HG03159 (cell line): ENCODE results near the gene HMGN5.

Source experiments
- ATAC-seq: cut with Tn5 transposase; IDR thresholded peaks from one replicate; pipeline ENCODE4 v1.9.1; 2021; ENCODE audit warnings: mild to moderate bottlenecking, moderate library complexity; ENCODE audit not compliant: unreplicated experiment

Gene HMGN5

DNA sequence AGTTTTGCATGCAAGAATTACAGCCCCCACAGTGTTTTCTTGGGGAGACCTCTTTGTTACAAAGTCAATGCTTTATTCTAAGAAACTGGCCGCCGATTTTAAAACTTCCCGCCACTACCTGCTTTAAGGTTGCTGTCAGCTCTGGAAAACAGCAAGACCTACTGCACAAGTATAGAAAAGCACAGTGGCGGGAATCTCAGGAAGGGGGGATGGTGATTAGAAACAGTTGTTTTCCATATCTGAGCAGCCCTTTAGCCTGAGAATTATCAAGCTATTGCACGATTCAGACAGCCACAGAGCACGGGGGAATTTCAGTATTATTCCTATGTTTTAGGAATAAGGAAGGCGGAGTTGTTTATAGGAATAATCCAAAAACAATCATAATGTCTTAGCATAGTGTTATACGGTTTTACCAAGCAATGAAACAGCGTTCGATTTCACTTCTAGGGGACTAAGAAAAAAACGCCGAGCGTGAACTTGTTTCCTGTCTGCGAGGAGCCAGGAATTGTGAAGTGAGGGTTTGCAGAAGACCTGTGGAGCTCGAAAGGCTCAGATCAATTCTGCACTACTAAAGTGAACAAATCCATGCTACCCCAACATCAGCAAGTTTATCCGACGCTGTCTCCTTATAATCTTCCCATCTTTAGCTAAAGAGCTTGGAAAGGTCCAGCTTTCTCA, 81.3 kb downstream of the HMGN5 start:
- ATAC-seq = peak; percentile 21

GRCh38 chrX:81114757-81115156, 87.0 kb downstream of the HMGN5 start:
- ATAC-seq = no peak

GRCh38 chrX:81110286-81110685, 91.4 kb downstream of the HMGN5 start:
- ATAC-seq = no peak

GRCh38 chrX:81082649-81083048, 119.1 kb downstream of the HMGN5 start:
- ATAC-seq = no peak
